Hepatic stellate cell (primary cell): ENCODE results near the gene UBN2.
A peak's percentile ranks its signal among the peaks of the same experiment; 100 is the strongest.

Experiments used
- DNase-seq: peaks from one replicate; pipeline ENCODE4 v3.0.0; 2011; ENCODE audit warnings: low spot score

UBN2 gene

DNA sequence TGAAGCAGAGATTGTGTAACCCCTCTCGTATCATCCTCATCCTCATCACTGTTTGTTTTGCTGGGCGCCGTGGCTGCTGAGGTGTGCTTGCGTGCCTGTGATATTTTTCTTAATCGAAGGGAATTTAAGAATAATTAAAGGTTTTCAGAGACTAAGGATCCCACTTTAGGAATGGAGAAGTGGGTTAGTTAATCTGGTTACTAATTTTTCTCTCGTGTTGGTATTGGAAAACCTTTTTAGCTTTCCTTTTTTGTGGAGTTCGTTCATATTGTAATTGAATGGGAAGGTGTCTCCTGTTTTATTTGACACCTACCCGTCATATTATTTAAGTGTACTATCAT lies 1.3 kb downstream of the UBN2 start:
- DNase-seq: no peak

DNA sequence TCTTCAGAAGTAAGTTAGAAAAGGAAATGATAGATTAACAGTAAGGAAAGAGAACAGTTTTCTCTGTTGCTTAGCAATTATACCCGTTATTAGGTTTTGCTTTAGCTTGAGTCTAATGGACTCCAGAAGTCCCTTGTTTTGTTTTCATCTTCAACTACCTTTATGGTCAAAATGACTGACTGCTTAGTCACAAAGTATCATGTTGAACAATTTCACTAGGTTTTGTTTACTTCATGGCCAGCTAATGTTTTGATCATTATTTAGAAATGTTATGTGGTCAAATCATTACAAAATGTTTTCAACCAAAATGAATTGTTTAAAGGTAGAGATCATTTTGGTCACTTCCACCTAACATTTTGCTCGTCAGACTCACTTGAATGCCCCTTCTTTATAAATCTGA lies 1.9 kb downstream of the UBN2 start:
- DNase-seq: peak; percentile 16

DNA sequence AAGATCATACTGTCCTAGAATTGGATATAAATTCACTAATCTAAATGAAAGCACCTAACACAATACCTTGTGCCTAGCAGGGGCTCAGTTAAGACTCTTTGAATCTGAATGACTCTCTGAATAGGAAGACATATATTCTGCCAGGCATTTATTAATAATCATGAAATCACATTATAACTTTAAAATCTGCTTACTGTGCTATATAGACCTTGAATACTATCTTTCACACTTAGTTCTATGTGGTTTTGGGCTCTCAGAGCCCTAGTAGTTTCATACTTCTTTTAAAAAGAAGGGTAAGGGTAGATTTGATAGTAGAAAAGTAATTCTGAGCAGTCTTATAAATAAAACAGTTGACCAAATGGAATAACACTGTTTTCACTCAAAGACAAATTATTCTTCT lies 10.2 kb downstream of the UBN2 start:
- DNase-seq: no peak

DNA sequence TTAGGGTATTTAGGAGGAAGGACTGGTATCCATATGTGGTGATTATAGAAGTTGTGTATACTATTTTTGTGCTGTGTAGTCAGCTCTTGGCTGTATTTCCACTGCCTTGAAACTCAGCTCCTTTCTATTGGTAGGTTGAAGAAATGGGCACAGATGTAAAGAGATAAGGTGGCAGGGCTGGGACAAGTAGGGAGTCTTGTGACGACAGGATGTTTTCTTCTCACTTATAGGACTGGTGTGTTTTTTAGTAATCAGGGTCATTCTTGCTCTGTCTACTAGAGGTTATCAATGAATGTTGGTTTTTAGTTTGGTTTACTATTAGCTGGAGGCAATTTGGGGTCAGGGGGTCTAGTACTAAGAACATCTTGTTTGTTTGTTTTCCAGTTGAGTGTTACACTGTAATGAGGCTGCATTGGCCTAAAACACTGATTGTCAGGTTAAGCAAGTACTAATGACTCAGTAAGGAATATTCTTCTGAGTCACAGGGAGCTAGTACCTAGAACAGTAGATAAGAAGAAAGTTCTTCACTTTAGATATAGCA lies 11.8 kb downstream of the UBN2 start:
- peak; percentile 11 for DNase-seq

DNA sequence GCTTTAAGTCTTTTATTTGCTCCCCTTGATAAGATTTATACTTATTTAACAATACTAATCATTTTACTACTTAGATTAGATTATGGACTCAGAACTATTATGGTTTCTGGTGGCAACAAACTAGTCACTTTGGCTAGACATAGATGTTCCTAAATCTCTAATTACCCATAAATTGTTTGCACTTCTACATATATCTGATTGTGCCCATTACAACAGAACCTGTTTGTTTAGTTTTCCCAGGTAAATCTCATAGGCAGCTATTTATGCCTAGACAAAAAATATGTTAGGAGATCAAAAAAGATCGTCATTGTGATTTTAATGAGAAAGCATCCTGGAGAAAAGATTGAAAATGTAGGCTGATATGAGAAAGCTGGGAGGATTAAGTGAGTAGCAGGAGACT lies 14.4 kb downstream of the UBN2 start:
- no peak for DNase-seq

DNA sequence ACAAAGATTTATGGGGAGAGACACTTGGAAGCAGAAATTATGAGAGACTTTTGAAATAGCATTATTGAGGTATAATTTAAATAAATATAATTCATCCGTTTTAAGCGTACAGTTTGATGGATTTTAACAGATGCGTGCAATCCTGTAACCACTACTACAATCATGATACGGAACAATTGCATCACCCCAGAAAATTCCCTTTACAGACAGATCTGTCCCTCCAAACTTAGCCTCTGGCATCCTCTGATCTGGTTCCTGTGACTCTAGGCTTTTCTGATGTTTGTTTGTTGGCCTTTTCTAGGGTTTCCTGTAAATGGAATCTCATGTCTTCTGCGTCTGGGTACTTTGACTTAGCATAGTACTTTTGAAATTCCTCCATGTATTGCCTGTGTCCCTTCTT lies 15.5 kb downstream of the UBN2 start:
- DNase-seq: no peak

DNA sequence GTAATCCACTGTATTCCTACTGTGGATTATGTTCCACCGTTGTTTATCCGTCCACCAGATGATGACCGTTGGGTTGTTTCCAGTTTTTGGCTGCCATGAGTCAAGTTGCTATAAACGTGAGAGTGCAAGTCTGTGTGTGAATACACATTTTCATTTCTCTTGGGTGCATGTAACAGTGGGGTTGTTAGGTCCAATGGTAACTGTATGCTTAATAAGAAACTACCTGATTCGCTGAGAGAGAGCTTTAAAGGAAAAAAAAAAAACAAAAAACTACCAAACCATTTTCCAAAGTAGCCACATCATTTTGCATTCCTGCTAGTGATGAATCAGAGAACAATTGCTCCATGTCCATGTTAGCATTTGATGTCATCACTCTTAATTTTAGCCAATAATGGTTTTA lies 15.9 kb downstream of the UBN2 start:
- peak; percentile 25 for DNase-seq

DNA sequence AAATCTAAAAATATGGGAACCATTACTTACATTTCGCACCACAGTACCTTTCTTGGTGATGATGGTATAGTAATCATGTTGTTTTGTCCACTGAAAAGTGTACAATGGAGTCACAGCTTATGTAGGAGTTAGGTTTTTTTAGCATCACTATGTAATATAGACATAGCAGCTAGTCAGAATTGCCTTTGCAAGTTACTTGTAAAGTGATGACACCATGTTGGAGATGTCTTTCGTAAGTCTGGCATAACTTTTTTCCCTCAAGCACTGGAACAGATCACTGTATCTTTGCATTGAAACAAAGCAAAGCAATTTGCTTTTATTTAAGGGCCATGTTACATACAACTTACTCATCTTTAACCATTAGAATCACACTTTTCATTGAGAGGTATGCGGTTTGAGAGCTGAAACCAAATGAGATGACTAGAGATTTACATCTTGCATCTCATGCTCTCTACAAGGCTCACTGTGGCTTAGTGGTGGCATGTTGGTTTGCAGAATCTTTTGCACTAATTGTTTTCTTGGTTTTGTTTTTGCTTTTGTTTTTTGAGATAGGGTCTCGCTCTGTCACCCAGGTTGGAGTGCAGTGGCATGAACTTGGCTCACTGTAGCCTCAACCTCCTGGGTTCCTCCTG lies 18.3 kb downstream of the UBN2 start:
- DNase-seq: no peak

DNA sequence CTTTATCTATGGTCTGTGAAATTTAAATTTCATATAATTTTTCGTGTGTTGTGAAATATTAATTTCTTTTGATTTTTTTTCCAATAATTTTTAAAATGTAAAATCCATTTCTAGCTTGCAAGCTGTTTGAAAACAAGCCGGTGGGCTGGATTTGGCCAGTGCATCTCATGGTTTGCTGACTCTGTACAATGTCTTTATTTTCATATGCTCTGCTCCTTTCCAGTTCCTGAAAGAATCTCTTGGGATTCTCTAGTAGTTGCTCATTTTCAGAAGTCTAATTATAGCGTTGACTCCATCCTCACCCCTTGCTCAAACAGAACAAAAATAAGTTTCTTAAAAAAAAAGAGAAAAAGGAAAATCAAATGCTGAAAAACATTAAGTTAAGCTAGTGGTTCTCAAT lies 21.4 kb downstream of the UBN2 start:
- DNase-seq: peak; percentile 31

DNA sequence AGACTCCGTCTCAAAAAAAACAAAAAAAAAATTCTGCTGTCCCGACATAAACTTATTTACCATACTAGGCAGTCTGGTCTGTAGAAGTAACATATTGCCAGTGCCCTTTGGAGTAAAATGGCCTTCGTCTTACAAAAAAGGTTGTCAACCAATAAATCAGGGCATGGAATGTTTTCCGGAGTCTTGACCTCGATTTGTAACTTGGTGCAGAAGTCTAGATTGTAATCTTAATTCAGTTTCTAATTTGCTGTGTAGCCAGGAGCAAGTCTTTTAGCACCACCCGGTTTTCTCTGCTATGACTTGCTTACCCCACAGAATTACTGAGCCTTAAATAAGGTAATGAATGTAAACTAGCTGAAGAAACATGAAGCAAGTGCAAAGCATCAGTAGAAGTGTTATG lies 23.2 kb downstream of the UBN2 start:
- no peak for DNase-seq

DNA sequence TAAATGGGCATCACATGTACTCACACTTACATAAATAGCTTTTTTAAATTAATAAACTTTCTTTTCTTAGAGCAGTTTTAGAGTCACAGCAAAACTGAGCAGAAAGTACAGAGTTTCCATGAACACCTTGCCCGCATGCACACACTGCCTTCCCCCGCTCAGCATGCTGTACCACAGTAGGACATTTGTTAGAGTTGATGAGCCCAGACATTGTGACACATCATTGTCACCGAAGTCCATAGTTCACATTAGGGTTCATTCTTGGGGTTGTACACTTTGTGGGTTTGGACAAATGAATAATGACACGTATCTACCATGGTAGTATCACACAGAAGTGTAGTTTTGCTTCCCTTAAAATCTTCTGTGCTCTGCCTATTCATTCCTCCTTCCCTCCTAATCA lies 23.7 kb downstream of the UBN2 start:
- DNase-seq: no peak

DNA sequence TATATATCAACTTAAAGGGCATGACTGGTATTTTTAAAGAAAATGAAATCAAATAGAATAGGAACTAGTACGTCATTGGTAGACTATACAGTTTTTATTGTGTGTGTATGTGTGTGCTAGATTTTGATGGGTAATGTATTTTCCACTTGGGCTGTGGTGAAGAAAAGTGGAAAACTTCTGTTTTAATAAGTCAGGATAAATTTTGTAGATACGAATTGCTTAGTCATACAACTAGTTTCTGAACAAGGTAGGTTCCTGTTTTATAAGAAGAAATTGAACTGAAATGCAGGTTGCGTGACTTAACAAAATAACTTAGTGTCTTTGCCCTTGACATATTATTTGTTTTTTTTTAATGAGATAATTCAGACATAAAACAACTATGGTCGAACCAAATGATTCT lies 24.3 kb downstream of the UBN2 start:
- DNase-seq: no peak

DNA sequence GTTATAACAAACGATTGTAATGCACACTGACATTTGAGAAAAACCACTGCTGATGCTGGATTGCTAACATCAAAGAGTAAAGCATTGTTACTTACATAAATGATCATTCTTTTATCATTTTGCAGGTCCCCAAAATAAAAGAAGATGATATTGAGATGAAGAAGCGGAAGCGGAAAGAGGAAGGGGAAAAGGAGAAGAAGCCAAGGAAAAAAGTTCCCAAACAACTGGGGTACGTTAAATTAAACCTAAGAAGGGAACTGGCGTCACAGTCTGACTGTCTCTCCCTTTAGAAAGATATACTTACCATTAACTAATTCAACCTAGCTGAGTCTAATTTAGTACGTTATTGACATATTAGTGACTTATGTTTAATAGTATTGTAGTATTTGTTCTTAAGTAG lies 28.1 kb downstream of the UBN2 start:
- no peak for DNase-seq

DNA sequence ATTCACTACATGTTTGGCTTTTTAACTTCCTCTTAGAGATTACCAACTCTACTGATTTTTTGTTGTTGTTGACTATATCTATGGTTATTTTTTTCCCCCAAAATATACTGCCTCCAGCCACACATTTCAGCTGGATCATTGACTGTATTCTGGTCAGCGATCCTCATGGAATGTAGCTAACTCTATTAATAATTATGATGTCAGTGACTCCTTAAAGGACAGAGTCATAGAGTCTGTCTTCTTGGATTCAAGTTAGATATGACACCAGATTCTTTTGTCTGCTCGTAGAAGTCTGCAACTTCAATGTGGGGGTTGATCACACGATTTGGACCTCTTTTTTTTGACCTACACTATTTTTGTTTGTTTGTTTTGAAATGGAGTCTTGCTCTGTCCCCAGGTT lies 33.2 kb downstream of the UBN2 start:
- DNase-seq: peak; percentile 12

DNA sequence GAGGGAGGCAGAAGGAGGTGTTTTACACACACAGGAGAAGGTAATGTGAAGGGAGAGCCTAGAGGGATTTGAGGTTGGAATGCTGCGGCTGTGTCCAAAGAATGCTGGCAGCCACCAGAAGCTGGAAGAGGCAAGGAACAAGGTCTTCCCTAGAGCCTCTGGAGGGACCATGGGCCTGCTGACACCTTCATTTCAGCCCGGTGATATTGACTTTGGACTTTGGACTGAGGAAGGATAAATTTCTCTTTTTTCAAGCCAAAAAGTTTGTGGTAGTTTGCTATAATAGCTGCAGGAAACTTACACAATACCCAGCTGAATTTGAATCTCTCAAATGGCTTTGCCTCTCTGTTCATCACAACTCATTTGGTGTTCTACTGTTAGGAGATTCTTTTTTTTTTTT lies 34.6 kb downstream of the UBN2 start:
- DNase-seq: no peak

DNA sequence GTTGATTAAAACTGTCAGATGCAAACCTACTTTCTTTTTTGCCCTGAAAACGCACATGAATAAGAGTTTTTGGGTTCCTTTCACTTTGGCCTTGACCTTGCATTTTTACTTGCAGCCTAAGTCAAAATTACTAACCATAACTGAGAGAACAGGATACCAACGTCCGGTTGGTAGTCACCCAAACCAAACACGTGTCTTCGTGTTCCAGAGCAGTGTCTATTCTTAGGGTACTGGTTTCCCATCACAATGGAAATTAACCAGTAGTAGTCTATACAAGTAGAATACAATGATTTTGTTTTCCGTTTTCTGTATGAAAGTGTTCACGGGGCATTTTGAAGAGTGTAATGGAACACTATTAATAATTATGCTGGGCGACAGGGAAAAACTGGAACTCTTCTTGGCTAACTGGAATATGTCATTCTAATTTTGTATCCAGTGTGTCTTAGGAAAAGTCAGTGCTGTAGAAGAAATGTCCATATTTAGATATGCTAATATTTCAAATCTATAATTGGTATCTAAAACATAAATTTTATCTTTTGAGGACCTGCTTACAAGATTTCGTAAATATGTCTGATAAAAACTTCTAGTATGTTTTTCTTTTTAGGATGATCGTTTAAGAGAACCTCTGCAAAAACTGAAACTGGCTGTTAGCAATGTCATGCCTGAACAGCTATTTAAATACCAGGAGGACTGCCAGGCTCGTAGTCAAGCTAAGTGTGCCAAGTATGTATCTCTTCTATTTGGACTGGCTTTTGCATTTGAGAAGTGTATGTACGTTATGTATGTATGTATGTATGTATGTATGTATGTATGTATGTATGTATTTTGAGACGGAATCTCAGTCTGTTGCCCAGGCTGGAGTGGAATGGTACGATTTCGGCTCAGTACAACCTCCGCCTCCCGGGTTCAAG lies 40.9 kb downstream of the UBN2 start:
- DNase-seq: no peak

DNA sequence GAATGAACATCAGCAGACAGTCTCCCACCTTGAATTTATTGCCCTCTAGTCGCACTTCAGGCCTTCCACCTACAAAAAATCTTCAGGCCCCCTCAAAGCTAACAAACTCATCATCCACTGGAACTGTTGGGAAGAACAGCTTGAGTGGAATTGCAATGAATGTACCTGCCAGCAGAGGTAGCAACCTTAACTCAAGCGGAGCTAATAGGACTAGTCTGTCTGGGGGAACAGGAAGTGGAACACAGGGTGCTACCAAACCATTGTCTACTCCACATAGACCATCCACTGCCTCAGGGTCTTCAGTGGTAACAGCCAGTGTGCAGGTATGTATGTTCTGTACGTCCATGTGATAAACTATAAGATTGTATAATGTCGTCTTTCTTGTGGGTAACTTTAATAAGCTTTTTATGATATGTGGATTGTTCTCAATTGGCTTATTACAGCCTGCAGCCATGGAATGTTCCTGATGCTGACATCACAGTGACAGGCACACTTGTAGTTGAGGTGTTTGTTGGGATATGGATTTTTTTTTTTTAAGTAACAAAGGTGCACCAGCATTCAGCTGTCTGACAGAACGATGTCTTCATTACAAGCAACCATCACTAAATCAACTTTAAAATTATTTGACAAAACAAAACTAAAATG lies 53.3 kb downstream of the UBN2 start:
- DNase-seq: no peak

DNA sequence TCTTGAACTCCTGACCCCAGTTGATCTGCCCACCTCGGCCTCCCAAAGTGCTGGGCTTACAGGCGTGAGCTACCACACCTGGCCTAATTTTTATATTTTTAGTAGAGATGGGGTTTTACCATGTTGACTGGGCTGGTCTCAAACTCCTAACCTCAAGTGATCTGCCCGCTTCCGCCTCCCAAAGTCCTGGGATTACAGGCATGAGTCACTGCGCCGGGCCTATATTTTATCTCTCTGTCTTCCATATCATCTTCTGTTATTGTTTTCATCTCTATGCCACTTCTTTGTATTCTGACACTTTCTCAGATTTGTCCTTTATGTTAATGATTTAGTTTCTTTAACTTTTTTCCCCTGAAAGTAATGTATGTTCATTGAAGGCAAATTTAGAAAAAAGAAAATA lies 55.1 kb downstream of the UBN2 start:
- DNase-seq: no peak

DNA sequence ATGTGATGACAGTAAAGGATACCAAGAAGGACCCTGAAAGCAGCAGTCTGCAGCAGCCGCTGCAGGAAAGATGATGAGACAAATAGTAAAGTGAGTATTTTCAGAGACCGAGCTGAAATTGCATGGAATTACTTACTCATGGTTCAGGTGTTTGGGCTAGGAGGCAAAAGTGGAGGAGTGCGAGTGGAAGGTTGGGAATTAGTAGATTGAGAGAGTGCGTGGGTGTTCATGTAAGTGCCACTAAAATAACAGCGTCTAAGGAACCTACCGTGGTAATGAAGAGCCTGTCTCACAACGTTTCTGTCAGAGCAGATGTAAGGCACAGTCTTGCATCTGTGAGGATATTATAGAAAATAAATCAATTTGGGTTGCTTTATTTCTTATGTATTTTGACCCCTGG lies 61.8 kb downstream of the UBN2 start:
- no peak for DNase-seq

DNA sequence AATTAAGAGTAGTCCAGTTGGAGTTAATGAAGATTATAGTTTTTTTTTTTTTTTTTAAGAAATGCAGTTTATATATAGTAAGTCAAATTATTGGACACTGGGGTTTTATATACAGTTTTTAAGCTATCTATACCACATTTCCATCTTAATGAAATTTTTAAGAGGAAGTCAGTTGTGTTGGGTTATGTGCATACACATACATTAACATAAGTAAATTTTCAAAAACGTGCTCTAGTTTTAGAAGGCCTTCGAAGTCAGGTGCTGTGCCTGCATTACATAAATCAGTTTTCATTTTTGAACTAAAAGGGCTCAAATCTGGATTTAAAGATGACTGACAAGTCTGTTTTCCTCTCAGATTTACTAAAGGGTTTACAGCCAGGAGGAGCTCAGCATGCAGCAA lies 62.5 kb downstream of the UBN2 start:
- no peak for DNase-seq

DNA sequence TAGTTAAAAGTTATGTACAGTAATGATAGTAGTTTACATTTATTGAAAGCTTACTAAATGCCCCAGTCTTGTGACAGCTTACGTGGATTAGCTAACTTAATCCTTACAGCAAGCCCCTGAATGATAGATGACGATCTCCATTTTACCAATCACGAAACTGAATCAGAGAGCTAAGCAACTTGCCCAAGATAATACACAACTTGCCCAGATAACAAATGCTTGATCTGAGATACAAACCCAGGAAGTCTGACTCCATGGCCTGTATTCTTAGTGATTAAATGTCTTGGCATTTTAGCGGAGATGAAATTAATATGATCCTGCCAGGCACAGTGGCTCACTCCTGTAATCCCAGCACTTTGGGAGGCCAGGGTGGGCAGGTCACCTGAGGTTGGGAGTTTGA lies 63.2 kb downstream of the UBN2 start:
- no peak for DNase-seq

DNA sequence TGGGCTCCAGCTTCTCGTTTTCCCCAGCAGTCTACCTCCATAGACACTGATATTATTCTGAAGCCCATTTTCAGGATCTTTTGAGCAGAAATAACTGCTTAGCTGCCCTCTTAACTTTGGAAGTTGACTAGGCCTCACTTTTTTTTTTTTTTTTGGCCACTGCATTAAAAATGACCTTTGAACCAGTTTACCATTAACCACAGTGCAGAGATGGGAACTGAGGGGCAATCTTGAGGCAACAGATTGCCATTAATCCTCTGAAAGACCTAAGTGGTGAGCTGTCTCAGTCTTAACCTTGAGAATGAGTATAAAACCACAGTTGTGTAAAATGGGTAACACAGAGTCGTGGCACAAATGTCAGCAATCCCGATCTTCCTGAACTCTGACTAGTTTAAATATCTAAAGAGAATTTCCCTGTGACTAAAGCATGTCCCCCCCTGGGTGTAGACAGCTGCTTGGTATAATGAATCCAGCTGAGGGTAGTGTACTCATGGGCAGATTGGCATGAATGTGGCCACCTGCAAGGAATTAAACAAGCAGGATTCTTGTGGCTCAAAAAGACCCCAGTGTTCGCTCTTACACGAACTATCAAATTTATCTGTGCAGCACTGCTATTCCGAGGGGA lies 64.0 kb downstream of the UBN2 start:
- no peak for DNase-seq

DNA sequence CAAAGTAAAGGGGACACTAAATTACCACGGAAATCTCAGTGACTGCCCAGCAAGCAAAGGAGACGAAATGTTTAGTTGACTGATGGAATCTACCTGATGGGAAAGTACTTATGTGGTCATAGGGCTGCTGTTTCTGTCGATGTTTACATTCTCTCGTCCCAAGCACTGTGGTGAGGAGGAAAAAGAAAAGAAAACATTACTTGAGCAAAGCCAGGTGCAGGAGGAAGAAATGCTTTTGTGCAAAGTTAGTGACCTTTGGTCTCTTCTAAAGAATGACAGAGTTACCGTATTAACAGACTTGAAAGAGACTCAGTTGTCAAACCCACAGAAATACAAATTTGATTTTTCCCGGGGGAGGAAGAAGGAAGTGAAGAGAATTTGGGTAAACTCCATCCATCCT lies 66.8 kb downstream of the UBN2 start:
- no peak for DNase-seq
